AG04450 (cell line): ENCODE measurements around the gene DNAH10. TPM values are rescaled to one million over a fixed set of nuclear protein-coding genes. Genes with fewer than 3 reads are reported as not detected.

Experiments used
- CTCF ChIA-PET: fragments of 300-600, 350-600 bp; formaldehyde crosslinking; extraction: SDS; loops from one replicate; lab custom pipeline; 2022; ENCODE audit warnings: antibody characterized with exemption, inconsistent platforms; lab: Charles Lee
- POLR2A ChIA-PET: fragments of 350-600 bp; formaldehyde crosslinking; extraction: SDS; loops from one replicate; lab custom pipeline; 2021; ENCODE audit warnings: antibody characterized with exemption, inconsistent platforms; lab: Yijun Ruan, JAX
- DNase-seq: peaks from one replicate; pipeline ENCODE4 v3.0.0-alpha.2; 2011; ENCODE audit warnings: low read depth, low spot score
- H3K27ac ChIP-seq: one replicate; pipeline ENCODE4 v1.5.1; 2012; ENCODE audit warnings: low read depth, low read length, control low read depth
- H3K27me3 ChIP-seq: one replicate; pipeline ENCODE4 v1.6.0; 2012; ENCODE audit warnings: low read length; ENCODE audit not compliant: control insufficient read depth, insufficient read depth
- H3K4me3 ChIP-seq: 2 replicates; pipeline ENCODE4 v1.5.1; 2011; ENCODE audit warnings: mild to moderate bottlenecking, low read depth, low read length, control low read depth
- H3K9me3 ChIP-seq: 2 replicates; pipeline ENCODE4 v1.5.1; 2012; ENCODE audit warnings: low read length; ENCODE audit not compliant: control insufficient read depth, insufficient read depth
- CTCF ChIP-seq: IDR thresholded peaks from 2 replicates; pipeline ENCODE4 v1.5.1; 2011; ENCODE audit warnings: low read depth, low read length, control low read depth, inconsistent platforms
- polyA plus RNA-seq: library from polyadenylated mRNA; depleted of rRNA; stranded (reverse); fragments of >200 nt; gene quantifications from 2 replicates; pipeline ENCODE4 v1.2.3, GENCODE V29; 2011

DNAH10 gene
- polyA plus RNA-seq, 1 experiment = 9.1 TPM

- POLR2A ChIA-PET = no interaction called here
- H3K27ac ChIP-seq = no peak overlapping the region
- DNase-seq = no peak
- H3K9me3 ChIP-seq = peaks cover 4% of the 10 kb centered on the region; the same call in 1 of the 2 replicates
- CTCF ChIA-PET = no interaction called here
- TF ChIP-seq CTCF = no peak
- H3K4me3 ChIP-seq = no peak overlapping the region
- H3K27me3 ChIP-seq = peaks cover 6% of the 10 kb centered on the region
Measured at GRCh38 chr12:123836292-123836691, 74.2 kb downstream of the DNAH10 start.

DNA sequence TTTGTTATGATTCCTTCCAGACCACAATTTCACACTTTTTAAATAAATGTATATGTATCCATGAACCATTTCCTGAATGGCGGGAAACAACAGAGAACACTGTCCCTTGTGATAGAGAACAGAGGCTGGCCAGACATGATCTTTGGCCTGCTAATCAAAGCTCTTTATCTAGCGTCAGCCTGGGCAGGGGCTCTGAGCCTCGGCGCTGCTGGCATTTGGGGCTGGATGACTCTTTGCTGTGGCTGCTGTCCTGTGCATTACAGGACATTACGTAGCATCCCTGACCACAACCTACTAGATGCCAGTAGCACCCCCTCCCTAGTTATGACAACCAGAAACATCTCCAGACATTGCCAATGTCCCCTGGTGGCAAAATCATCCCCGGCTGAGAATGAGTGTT is 77.7 kb downstream of the DNAH10 start:
- Histone ChIP-seq H3K4me3 (no peak overlapping the region), H3K27ac (no peak overlapping the region), H3K27me3 (peaks cover 6% of the 10 kb centered on the region), H3K9me3 (peaks cover 4% of the 10 kb centered on the region; the same call in 1 of the 2 replicates)
- CTCF ChIA-PET = no interaction called here
- no peak for TF ChIP-seq CTCF
- DNase-seq = no peak
- POLR2A ChIA-PET = no interaction called here

GRCh38 chr12:123840765-123841425 is 78.8 kb downstream of the DNAH10 start:
- POLR2A ChIA-PET = no interaction called here
- CTCF ChIA-PET = interaction anchor here (0.6 kb wide), 1 partner anchor 70 kb away, joined by 4 read pairs; no protein-coding TSS in a partner anchor
- Histone ChIP-seq H3K27me3 (peaks cover 6% of the 10 kb centered on the region), H3K27ac (no peak overlapping the region), H3K4me3 (no peak overlapping the region), H3K9me3 (no peaks in the 10 kb centered on the region)
- no peak for DNase-seq
- TF ChIP-seq CTCF = no peak

- Histone ChIP-seq H3K27ac (no peak overlapping the region), H3K27me3 (peaks cover 8% of the 10 kb centered on the region), H3K4me3 (no peak overlapping the region), H3K9me3 (no peaks in the 10 kb centered on the region)
- no peak for DNase-seq
- no peak for TF ChIP-seq CTCF
- CTCF ChIA-PET = no interaction called here
- POLR2A ChIA-PET = no interaction called here
Measured at GRCh38 chr12:123843912-123844748, 82.0 kb downstream of the DNAH10 start.

DNA sequence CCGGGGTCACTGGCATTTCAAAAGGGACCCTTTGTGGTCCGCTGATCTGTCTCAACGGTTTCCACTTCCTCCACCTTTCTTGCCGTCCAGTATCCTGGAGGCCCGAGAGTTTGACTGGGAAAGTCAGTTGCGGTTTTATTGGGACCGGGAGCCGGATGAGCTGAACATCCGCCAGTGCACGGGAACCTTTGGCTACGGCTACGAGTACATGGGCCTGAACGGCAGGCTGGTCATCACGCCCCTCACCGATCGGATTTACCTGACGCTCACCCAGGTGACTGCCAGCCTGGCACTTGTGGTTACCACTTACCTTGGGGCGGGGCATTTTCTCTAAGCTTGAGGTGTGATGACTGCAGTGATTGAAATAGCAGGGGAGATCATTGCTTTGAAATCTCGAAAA is 83.8 kb downstream of the DNAH10 start:
- Histone ChIP-seq H3K4me3 (no peak overlapping the region), H3K27ac (no peak overlapping the region), H3K27me3 (peaks cover 9% of the 10 kb centered on the region), H3K9me3 (no peaks in the 10 kb centered on the region; the same call in 1 of the 2 replicates)
- POLR2A ChIA-PET = no interaction called here
- CTCF ChIA-PET = interaction anchor here (1.3 kb wide), 1 partner anchor 60 kb away, joined by 3 read pairs; no protein-coding TSS in a partner anchor
- no peak for TF ChIP-seq CTCF
- DNase-seq = no peak
